Lower leg skin (tissue), 4 donors: ENCODE measurements around the gene STOX1. TPM values are rescaled to one million over a fixed set of nuclear protein-coding genes. Genes with fewer than 3 reads are reported as not detected.
"Not testable (repeated sequence)": the region's sequence is repeated elsewhere in the genome, so short reads cannot be mapped to it uniquely, and the experiment has no call there.

Experiments
- DNase-seq, 2 donors: peaks; one replicate each; pipeline ENCODE4 v3.0.0-alpha.2; 2019; ENCODE audit warnings: low spot score in 2 of 2
- H3K4me3 ChIP-seq: fragments of 200-600 bp; sonication (generic); 2 replicates; pipeline ENCODE4 v1.5.1; 2017; ENCODE audit warnings: mild to moderate bottlenecking, low read depth; ENCODE audit not compliant: poor library complexity, severe bottlenecking
- POLR2A ChIP-seq, 2 donors: fragments of 450-650 bp; IDR thresholded peaks; one replicate each; pipeline ENCODE4 v1.6.1; 2016 to 2017; ENCODE audit warnings: antibody characterized with exemption in 2 of 2, mild to moderate bottlenecking in 1 of 2, moderate library complexity in 1 of 2
- WGBS, 2 donors: methylation state at CpG; one replicate each; pipeline ENCODE4 v1.1.5; 2018; 5-methylcytosine and 5-hydroxymethylcytosine counted together
- intact Hi-C: fragments of 100-400 bp; cut with DNase I; formaldehyde crosslinking; loops from one replicate; pipeline ENCODE4 v1.15.0; 2023; ENCODE audit warnings: low total_unique reads
- total RNA-seq, 4 donors: library from RNA; depleted of rRNA; stranded (reverse); fragments of >200 nt; gene quantifications; one replicate each; pipeline ENCODE4 v1.1.0, GENCODE V29; 2016
- TF ChIP-seq, protein P1 (sequence below), 3 donors: fragments of 450-650 bp; IDR thresholded peaks; one replicate each; pipeline ENCODE4 v1.5.1; 2016; ENCODE audit warnings: antibody characterized with exemption in 3 of 3, mild to moderate bottlenecking in 3 of 3, moderate library complexity in 2 of 3

Gene STOX1
- total RNA-seq, 4 donors from 2014 or later: 1.5 to 2.6 (median 1.9) TPM

DNA sequence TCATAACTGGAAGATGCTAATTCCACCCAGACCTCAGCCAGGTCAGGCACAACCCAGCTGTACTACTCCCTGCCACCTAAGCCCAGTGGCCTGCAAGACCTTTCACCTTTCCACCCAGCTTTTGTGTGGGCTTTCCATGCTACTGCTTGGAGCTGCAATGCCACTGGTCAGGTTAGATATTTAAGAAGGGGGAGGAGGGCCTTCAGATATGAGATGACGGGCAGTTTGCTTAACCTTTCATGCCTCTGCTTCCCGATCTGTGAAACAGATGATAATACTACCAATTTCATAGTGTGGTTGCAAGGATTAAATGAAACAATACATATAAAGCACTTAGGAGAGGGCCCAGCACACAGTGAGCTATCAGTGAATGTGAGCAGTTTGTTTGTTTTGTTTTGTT is 20.9 kb downstream of the STOX1 start:
- intact Hi-C loops: no loop called here
- no peak for TF ChIP-seq POLR2A (IDR thresholded peaks at IDR 0.05)
- TF ChIP-seq, protein P1, sequence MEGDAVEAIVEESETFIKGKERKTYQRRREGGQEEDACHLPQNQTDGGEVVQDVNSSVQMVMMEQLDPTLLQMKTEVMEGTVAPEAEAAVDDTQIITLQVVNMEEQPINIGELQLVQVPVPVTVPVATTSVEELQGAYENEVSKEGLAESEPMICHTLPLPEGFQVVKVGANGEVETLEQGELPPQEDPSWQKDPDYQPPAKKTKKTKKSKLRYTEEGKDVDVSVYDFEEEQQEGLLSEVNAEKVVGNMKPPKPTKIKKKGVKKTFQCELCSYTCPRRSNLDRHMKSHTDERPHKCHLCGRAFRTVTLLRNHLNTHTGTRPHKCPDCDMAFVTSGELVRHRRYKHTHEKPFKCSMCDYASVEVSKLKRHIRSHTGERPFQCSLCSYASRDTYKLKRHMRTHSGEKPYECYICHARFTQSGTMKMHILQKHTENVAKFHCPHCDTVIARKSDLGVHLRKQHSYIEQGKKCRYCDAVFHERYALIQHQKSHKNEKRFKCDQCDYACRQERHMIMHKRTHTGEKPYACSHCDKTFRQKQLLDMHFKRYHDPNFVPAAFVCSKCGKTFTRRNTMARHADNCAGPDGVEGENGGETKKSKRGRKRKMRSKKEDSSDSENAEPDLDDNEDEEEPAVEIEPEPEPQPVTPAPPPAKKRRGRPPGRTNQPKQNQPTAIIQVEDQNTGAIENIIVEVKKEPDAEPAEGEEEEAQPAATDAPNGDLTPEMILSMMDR (IDR thresholded peaks at IDR 0.05): no peak
- H3K4me3 ChIP-seq: no peak overlapping the region
- 91 to 98% methylated on average over 2 of the region's 2 CpGs for WGBS, 2 donors
- no peak for DNase-seq

DNA sequence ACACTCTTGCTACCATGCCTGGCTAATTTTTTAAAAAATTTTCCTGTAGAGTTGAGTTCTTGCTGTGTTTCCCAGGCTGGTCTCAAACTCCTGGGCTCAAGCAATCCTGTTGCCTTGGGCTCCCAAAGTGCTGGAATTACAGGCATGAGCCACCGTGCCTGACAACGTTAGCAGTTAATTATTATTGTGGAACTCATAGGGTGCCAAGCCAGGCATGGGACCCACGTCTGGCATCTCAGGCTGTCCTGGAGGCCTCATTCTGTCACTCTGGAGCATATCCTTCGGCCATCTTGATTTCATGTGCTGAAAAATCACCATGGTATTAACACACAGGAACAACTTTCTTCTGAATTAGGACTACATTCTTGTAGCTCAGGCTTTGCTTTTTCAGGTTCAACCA is 21.5 kb downstream of the STOX1 start:
- TF ChIP-seq, protein P1 (IDR thresholded peaks at IDR 0.05): no peak
- TF ChIP-seq POLR2A (IDR thresholded peaks at IDR 0.05): no peak
- no peak for DNase-seq
- no peak overlapping the region for H3K4me3 ChIP-seq
- intact Hi-C loops: no loop called here
- WGBS, 2 donors: 70 to 72% methylated on average over 4 of the region's 4 CpGs

DNA sequence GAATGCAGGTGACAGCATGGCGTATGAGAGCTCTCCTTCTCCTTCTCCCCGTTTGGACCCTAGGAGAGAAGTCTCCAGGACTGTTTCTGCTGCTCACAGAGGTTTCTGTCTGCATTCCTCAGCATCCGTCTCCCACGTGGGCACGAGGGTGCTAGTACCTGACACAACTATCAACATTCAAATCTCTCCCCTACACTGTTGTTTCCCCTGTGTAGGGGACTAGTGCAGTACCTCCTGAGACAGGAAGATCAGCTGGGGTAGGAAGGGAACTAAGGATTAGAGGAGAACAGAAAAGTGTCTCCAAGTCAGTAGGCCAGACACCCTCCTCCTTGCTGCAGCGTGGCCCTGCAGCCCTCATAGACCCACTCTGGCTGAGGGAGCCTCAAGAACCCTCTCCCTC is 29.0 kb downstream of the STOX1 start:
- TF ChIP-seq, protein P1 (IDR thresholded peaks at IDR 0.05): no peak
- DNase-seq: no peak
- no peak overlapping the region for H3K4me3 ChIP-seq
- intact Hi-C loops: no loop called here
- WGBS, 2 donors: 67 to 72% methylated on average over 6 of the region's 6 CpGs

DNA sequence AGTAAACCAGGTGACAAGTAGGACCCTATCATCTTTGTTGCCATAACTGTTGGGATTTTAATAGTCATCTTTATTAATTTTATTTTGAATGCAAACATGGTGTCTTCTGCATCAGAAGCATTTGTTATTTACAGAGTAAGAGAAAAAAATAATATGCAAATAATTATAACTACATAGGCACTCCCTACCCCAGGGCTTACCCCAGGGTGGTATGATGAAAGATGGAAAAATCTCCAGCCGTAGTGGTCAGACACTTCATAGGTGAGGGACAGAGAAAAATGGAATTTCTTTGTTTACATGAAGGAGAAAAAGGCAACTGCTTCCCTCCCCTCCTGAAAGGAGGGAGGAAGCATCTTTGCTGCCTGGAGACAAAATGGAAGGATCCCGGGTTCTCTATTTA is 29.7 kb downstream of the STOX1 start:
- WGBS, 2 donors: 59 to 78% methylated on average over 2 of the region's 2 CpGs
- peak in 1 of 2 donors; percentile 25 for DNase-seq
- H3K4me3 ChIP-seq: no peak overlapping the region
- intact Hi-C loops: no loop called here
- no peak for TF ChIP-seq POLR2A (IDR thresholded peaks at IDR 0.05)
- TF ChIP-seq, protein P1 (IDR thresholded peaks at IDR 0.05): no peak

DNA sequence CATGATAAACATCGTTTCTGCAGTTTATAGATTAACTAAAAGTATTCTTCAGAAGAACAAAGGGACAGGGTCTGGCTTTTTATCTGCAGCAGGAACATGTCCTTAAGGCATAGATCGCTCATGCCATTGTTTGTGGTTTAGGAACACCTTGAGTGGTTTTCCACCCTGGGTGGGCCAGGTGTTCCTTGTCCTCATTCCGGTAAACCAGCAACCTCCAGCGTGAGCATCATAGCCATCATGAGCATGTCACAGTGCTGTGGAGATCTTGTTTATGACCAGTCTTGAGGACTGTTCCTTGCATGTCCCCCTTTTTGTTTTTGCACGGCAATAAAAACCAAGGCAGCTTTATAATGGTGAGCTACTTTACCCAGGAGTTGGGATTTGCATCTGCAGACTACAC is 33.9 kb downstream of the STOX1 start:
- no peak for TF ChIP-seq POLR2A (IDR thresholded peaks at IDR 0.05)
- TF ChIP-seq, protein P1 (IDR thresholded peaks at IDR 0.05): no peak
- peak in 1 of 2 donors; percentile 14 for DNase-seq
- intact Hi-C loops: no loop called here
- H3K4me3 ChIP-seq: no peak overlapping the region
- 93 to 94% methylated on average over 5 of the region's 5 CpGs for WGBS, 2 donors

DNA sequence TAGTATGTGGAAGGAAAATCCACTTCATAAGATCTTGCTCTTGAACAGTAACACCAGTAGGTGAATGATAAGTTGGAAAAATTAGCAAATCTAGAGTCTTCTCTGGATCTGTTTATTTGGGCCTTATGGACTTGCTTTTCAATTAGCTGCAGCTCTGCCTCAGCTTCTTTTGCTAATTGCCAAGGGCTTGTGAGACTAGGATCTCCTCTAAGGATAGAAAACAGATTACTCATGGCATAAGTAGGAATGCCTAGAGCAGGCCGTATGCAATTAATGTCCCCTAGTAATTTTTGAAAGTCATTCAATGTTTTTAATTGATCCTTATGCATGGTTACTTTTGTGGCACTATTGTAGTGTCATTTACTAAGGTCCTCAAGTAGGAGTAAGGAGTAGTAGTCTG is 37.3 kb downstream of the STOX1 start:
- TF ChIP-seq POLR2A (IDR thresholded peaks at IDR 0.05): no peak
- TF ChIP-seq, protein P1 (IDR thresholded peaks at IDR 0.05): no peak
- intact Hi-C loops: no loop called here
- H3K4me3 ChIP-seq: no peak overlapping the region
- no peak for DNase-seq
- WGBS, 2 donors: 97 to 100% methylated on average over 1 of the region's 1 CpG

DNA sequence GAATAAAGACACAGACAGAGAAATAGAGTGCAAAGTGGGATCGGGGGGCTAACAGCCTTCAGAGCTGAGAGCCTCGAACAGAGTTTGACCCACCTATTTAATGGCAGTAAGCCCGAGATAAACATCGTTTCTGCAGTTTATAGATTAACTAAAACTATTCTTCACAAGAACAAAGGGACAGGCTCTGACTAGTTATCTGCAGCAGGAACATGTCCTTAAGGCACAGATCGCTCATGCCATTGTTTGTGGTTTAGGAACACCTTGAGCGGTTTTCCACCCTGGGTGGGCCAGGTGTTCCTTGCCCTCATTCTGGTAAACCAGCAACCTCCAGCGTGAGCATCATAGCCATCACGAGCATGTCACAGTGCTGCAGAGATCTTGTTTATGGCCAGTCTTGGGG is 40.8 kb downstream of the STOX1 start:
- WGBS, 2 donors: 78 to 89% methylated on average over 8 of the region's 8 CpGs
- DNase-seq, intact Hi-C loops, H3K4me3 ChIP-seq: not testable (repeated sequence)
